HG03457 (cell line): Measurements from ENCODE around the gene LRRC63.
"Not testable (repeated sequence)": the region's sequence is repeated elsewhere in the genome, so short reads cannot be mapped to it uniquely, and the experiment has no call there.

Source experiments
- ATAC-seq: cut with Tn5 transposase; IDR thresholded peaks from one replicate; pipeline ENCODE4 v1.9.1; 2021; ENCODE audit warnings: moderate number of reproducible peaks; ENCODE audit not compliant: unreplicated experiment

Gene LRRC63, protein sequence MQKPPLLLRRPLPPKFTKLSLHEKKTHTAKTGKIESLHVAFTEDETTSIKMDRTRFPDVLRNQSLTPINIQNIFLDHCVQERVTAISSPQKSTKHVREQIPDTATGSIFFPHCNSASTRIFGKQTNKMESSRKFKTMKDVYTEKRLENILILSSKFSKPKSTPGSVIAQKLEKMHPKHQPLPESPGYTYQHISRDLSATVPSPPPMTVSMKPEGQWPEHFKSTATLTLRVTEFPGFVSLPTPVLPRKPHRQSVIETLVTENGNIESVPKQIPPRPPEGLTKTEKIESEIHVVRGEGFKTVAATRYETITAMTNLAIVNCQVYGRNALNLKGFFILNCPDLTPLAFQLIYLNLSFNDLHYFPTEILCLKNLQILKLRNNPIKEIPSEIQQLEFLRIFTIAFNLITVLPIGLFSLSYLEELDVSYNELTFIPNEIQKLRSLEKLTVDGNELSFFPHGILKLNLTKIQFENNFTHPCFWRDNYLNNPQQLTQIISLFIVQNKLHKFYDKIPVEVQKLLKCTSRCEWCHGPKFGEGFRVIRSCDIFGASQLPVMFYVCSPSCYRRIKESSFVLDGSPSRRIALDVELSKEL

GRCh38 chr13:46211483-46212351 lies at the start of gene LRRC63:
LRRC63 (plus strand) TSS chr13:46211928; CDS start chr13:46213035, 1,107 bp downstream.
- peak; percentile 87 for ATAC-seq

DNA sequence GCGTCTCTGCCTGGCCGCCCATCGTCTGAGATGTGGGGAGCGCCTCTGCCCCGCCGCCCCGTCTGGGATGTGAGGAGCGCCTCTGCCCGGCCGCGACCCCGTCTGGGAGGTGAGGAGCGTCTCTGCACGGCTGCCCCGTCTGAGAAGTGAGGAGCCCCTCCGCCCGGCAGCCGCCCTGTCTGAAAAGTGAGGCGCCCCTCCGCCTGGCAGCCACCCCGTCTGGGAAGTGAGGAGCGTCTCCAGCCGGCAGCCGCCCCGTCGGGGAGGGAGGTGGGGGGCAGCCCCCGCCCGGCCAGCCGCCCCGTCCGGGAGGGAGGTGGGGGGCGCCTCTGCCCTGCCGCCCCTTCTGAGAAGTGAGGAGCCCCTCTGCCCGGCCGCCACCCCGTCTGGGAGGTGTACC lies 49.0 kb upstream of the LRRC63 start:
- not testable (repeated sequence) for ATAC-seq

GRCh38 chr13:46164661-46165060 lies 47.1 kb upstream of the LRRC63 start:
- no peak for ATAC-seq

DNA sequence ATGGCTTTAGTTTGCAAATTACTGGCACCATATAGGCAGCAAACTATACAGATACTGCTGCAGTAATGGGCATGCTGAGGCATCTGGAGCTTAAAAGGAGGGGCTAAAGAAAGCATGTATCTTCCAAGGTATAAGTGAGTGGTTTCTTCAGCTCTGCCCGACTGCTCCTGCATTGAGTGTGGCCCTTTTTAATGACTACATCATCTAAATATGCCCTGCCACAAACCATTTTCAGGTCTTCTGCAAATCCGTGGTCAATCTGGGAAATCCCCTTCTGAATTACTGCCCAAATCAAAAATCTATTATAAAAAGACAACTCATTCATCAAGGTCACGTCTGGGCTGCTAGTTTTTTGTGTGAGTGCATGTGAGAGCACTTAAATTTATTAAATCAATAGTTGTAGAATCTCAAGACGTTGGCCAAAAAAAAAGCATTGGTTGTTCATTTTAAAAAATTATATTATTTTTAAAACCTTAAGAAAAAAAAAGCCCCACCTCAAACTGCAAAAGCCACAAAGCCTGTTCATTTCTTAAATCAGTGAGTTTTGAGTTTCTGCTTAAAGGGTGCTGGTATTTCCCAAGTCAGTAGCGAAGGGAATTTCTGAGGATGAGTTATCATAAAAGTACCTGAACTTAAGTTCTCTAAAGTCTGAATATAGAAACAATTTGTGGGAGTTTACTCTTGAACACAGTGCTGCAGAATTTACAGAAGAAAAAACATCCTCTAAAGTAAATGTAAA lies 46.1 kb upstream of the LRRC63 start:
- peak; percentile 58 for ATAC-seq

- no peak for ATAC-seq
Observed at GRCh38 chr13:46166224-46166584, 45.5 kb upstream of the LRRC63 start.

- no peak for ATAC-seq
Observed at GRCh38 chr13:46166947-46167610, 44.6 kb upstream of the LRRC63 start.

- ATAC-seq = no peak
Observed at GRCh38 chr13:46168341-46168740, 43.4 kb upstream of the LRRC63 start.

DNA sequence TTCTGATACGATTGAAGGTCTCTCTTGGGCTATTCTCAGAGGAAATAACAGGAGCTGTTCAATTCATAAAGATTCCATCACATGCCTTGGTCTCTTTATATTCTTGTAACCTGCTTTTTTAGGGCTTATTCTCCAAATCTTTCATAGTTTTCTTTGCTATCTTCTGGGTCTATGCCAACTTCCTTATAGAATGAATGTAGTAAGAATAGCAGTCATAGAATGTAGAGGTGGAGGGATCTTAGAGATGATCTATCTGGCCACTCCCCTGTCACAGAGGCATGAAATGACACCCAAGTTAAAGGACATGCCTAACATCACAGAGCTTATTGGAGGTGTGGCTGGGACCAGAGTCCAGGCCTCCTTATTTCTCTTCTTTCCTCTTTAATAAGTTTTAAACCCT lies 42.9 kb upstream of the LRRC63 start:
- no peak for ATAC-seq

DNA sequence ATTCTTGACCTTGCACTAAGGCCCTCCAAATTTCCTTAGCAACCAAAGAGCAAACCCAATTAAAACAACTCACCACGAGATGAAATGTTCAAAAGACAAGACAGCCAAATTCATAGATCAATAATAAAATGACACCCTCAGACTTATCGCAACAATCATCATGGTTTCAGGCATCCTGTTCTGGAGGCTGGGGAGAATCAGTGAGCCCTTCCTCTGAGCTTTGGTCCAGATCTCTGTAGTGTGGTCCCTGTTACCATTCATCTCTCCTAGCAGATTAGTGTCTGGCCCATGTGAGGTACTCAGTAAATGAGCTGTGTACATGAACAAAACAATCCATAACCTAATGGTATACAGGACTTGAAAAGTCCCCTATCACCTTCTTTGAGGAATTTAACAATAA lies 42.0 kb upstream of the LRRC63 start:
- no peak for ATAC-seq

DNA sequence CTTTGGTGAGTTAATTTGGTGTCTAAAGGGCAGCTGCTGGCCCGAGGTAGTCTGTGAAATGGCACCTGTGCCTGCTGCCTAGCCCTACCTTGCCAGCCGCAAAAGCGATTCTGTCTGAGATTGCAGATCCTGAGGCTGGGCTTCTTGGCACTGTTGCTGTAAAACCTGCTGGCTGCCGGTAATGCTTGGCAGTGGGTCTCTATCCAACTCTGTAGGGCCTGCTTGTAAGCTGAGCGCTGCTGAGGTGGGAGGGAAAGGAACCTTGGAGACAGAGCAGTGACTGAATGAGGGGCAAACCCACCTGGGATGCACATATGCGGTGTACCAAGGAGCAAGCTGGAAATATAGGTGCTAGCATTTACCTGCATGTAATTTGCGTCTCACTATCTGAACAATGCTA lies 41.5 kb upstream of the LRRC63 start:
- no peak for ATAC-seq

DNA sequence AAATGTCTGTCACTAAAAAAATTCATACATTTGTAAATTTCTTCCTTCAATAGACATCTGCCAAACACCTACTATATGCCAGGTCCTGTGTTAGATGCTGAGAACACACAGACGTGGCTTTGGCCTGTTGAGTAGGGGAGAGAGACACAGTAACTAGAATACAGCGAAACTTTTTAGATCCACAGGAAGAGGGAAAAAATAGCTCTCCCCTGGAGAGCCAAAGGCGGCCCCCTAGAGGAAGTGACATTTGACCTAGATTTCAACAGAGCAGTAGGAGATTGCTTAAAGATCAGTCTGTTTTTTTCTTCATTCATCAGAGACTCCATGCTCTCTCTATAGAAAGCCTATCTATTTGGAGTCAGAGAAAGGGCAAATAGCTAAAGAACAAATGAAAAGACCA lies 41.0 kb upstream of the LRRC63 start:
- no peak for ATAC-seq

GRCh38 chr13:46171217-46171616 lies 40.5 kb upstream of the LRRC63 start:
- no peak for ATAC-seq

GRCh38 chr13:46171739-46172138 lies 40.0 kb upstream of the LRRC63 start:
- ATAC-seq = no peak

- no peak for ATAC-seq
Observed at GRCh38 chr13:46172531-46172991, 39.2 kb upstream of the LRRC63 start.

GRCh38 chr13:46173656-46174055 lies 38.1 kb upstream of the LRRC63 start:
- peak; percentile 37 for ATAC-seq

GRCh38 chr13:46176756-46177155 lies 35.0 kb upstream of the LRRC63 start:
- ATAC-seq = no peak

- ATAC-seq = no peak
Observed at GRCh38 chr13:46178143-46178542, 33.6 kb upstream of the LRRC63 start.

DNA sequence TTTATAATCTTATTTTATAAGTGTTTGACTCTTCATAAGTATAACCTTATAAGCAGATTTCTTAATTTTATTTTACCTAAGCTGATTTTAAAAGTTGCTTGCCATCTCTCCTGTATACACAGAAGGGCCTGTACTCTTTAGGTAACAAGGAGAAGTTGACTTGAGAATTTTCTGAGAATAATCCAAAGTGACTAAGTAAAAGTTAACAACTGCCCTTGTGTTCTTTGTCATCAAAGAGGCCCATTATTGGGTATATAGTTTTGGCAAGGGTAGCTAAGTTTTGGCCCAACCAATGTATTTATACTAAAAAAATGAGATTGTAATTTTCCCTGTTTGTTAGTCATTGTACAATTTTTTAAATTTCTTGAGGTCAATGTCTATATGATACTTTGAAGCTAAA lies 32.9 kb upstream of the LRRC63 start:
- no peak for ATAC-seq

GRCh38 chr13:46179491-46179908 lies 32.2 kb upstream of the LRRC63 start:
- ATAC-seq = no peak
